IMR-90 (cell line): ENCODE results near the gene LLGL1. TPM values are rescaled to one million over a fixed set of nuclear protein-coding genes. Genes with fewer than 3 reads are reported as not detected.

Experiments
- ATAC-seq: fragments of 200-7000 bp; cut with Tn5 transposase; 2 replicates; pipeline ENCODE4 v1.9.1; 2020; ENCODE audit warnings: low read depth, mild to moderate bottlenecking, moderate library complexity
- BruUV-seq: library from RNA; stranded (reverse); fragments of 400-500 nt; replicated peaks from 2 replicates; lab custom pipeline; 2021; lab: Mats Ljungman, UMichigan
- CTCF ChIA-PET: fragments of 300-600 bp; formaldehyde crosslinking; extraction: SDS; loops from one replicate; lab custom pipeline; 2021; ENCODE audit warnings: antibody characterized with exemption; lab: Yijun Ruan, JAX
- POLR2A ChIA-PET: fragments of 300-600 bp; sonication (Branson Sonifier 250); formaldehyde crosslinking; loops from one replicate; lab custom pipeline; 2022; ENCODE audit warnings: antibody characterized with exemption; ENCODE audit not compliant: unreplicated experiment; lab: Charles Lee
- DNase-seq: peaks from one replicate; pipeline ENCODE4 v3.0.0; 2013
- H2AFZ ChIP-seq: replicated peaks from 2 replicates; pipeline ENCODE3; 2013; ENCODE audit warnings: low read length, mild to moderate bottlenecking; ENCODE audit not compliant: poor library complexity
- H2AK5ac ChIP-seq: 2 replicates; pipeline ENCODE4 v1.6.1; 2013; ENCODE audit warnings: low read depth, low read length, inconsistent platforms
- H2AK9ac ChIP-seq: replicated peaks from 2 replicates; pipeline ENCODE3; 2013; ENCODE audit warnings: mild to moderate bottlenecking, low read depth, low read length, moderate library complexity; ENCODE audit not compliant: poor library complexity
- H2BK120ac ChIP-seq: 2 replicates; pipeline ENCODE4 v1.6.1; 2013; ENCODE audit warnings: low read depth, low read length, inconsistent platforms
- H2BK15ac ChIP-seq: 3 replicates; pipeline ENCODE4 v1.6.1; 2013; ENCODE audit warnings: low read depth, low read length, inconsistent platforms
- H2BK20ac ChIP-seq: 2 replicates; pipeline ENCODE4 v1.6.1; 2013; ENCODE audit warnings: low read depth, mild to moderate bottlenecking, inconsistent platforms, low read length, moderate library complexity
- H2BK5ac ChIP-seq: 2 replicates; pipeline ENCODE4 v1.6.1; 2013; ENCODE audit warnings: mild to moderate bottlenecking, low read depth, low read length, inconsistent platforms; ENCODE audit not compliant: poor library complexity, severe bottlenecking
- H3K14ac ChIP-seq: replicated peaks from 2 replicates; pipeline ENCODE4 v1.6.1; 2013; ENCODE audit warnings: low read depth, low read length, inconsistent platforms
- H3K18ac ChIP-seq: 2 replicates; pipeline ENCODE4 v1.6.1; 2013; ENCODE audit warnings: low read depth, low read length, control low read depth
- H3K23ac ChIP-seq: 2 replicates; pipeline ENCODE4 v1.6.1; 2013; ENCODE audit warnings: low read depth, low read length, inconsistent platforms
- H3K27ac ChIP-seq: 2 replicates; pipeline ENCODE4 v1.5.1; 2013; ENCODE audit warnings: mild to moderate bottlenecking, control low read depth, low read length; ENCODE audit not compliant: insufficient read depth
- H3K27me3 ChIP-seq: 2 replicates; pipeline ENCODE4 v1.6.1; 2013; ENCODE audit warnings: low read length; ENCODE audit not compliant: control insufficient read depth, insufficient read depth
- H3K36me3 ChIP-seq: 2 replicates; pipeline ENCODE4 v1.6.1; 2013; ENCODE audit warnings: low read length, mixed read lengths; ENCODE audit not compliant: control insufficient read depth, insufficient read depth
- H3K4ac ChIP-seq: 2 replicates; pipeline ENCODE4 v1.6.1; 2013; ENCODE audit warnings: low read depth, low read length, inconsistent platforms
- H3K4me1 ChIP-seq: 2 replicates; pipeline ENCODE4 v1.6.1; 2013; ENCODE audit warnings: low read length, mixed read lengths; ENCODE audit not compliant: control insufficient read depth, insufficient read depth
- H3K4me2 ChIP-seq: 2 replicates; pipeline ENCODE4 v1.6.1; 2013; ENCODE audit warnings: low read depth, mild to moderate bottlenecking, control low read depth, low read length, moderate library complexity
- H3K4me3 ChIP-seq: 2 replicates; pipeline ENCODE4 v1.5.1; 2013; ENCODE audit warnings: low read depth, mild to moderate bottlenecking, control low read depth, low read length, moderate library complexity; ENCODE audit not compliant: insufficient read depth
- H3K56ac ChIP-seq: 2 replicates; pipeline ENCODE4 v1.6.1; 2013; ENCODE audit warnings: low read length, inconsistent platforms; ENCODE audit not compliant: insufficient read depth; ENCODE audit errors: extremely low read depth
- H3K79me1 ChIP-seq, 2 experiments: 2 replicates each; pipeline ENCODE4 v1.6.1; 2013; ENCODE audit warnings: low read length in 2 of 2, inconsistent platforms in 1 of 2, low read depth in 1 of 2
- H3K9ac ChIP-seq: 2 replicates; pipeline ENCODE4 v1.6.1; 2013; ENCODE audit warnings: low read depth, low read length, control low read depth
- H3K9me1 ChIP-seq: 2 replicates; pipeline ENCODE4 v1.6.1; 2013; ENCODE audit warnings: low read length, inconsistent platforms; ENCODE audit not compliant: insufficient read depth
- H3K9me3 ChIP-seq: 2 replicates; pipeline ENCODE4 v1.6.1; 2013; ENCODE audit warnings: low read length; ENCODE audit not compliant: control insufficient read depth, insufficient read depth
- H4K20me1 ChIP-seq: 2 replicates; pipeline ENCODE4 v1.6.1; 2013; ENCODE audit warnings: low read length, inconsistent platforms; ENCODE audit not compliant: insufficient read depth
- H4K5ac ChIP-seq: 2 replicates; pipeline ENCODE4 v1.6.1; 2013; ENCODE audit warnings: mild to moderate bottlenecking, low read depth, low read length, control low read depth
- H4K8ac ChIP-seq, 2 experiments: 2 replicates each; pipeline ENCODE4 v1.6.1; 2013; ENCODE audit warnings: low read depth in 2 of 2, low read length in 2 of 2, control low read depth in 1 of 2, inconsistent platforms in 1 of 2
- H4K91ac ChIP-seq: 2 replicates; pipeline ENCODE4 v1.6.1; 2013; ENCODE audit warnings: low read depth, low read length, inconsistent platforms; ENCODE audit not compliant: insufficient read depth
- CHD1 ChIP-seq: IDR thresholded peaks from 2 replicates; pipeline ENCODE4 v1.6.1; 2012; ENCODE audit warnings: low read depth, low read length, improper control_type of control experiment
- MAFK ChIP-seq: IDR thresholded peaks from 2 replicates; pipeline ENCODE4 v1.6.1; 2012; ENCODE audit warnings: low read depth, low read length, improper control_type of control experiment
- MAZ ChIP-seq: IDR thresholded peaks from 2 replicates; pipeline ENCODE4 v1.6.1; 2012; ENCODE audit warnings: low read depth, mild to moderate bottlenecking, low read length, improper control_type of control experiment, moderate library complexity, borderline replicate concordance
- POLR2A ChIP-seq: IDR thresholded peaks from 2 replicates; pipeline ENCODE4 v1.6.1; 2012; ENCODE audit warnings: mild to moderate bottlenecking, low read depth, low read length
- RAD21 ChIP-seq: IDR thresholded peaks from 2 replicates; pipeline ENCODE4 v1.6.1; 2012; ENCODE audit warnings: low read length, improper control_type of control experiment
- RCOR1 ChIP-seq: IDR thresholded peaks from 2 replicates; pipeline ENCODE4 v1.6.1; 2012; ENCODE audit warnings: mild to moderate bottlenecking, low read length, improper control_type of control experiment; ENCODE audit not compliant: insufficient replicate concordance
- RFX5 ChIP-seq: IDR thresholded peaks from 2 replicates; pipeline ENCODE4 v1.8.0; 2012; ENCODE audit warnings: low read depth, mild to moderate bottlenecking, low read length, moderate library complexity
- WGBS, 2 experiments: methylation state at CpG; one replicate each; pipeline versions ENCODE4 v1.1.5 to v1.1.7; 2013; ENCODE audit warnings: missing lambda C conversion rate in 2 of 2; ENCODE audit not compliant: insufficient read length in 1 of 2; ENCODE audit errors: extremely low coverage in 2 of 2; 5-methylcytosine and 5-hydroxymethylcytosine counted together
- dilution Hi-C: fragments of 300-500 bp; cut with HindIII; formaldehyde crosslinking; loops from one replicate; pipeline ENCODE4 v1.14.3; 2018; ENCODE audit warnings: low sequenced_read_pairs; ENCODE audit not compliant: unreplicated experiment
- in situ Hi-C: fragments of 300-500 bp; cut with MboI; formaldehyde crosslinking; loops from 3 replicates; pipeline ENCODE4 v1.14.3; 2019; ENCODE audit warnings: low sequenced_read_pairs, inconsistent platforms, mixed read lengths
- intact Hi-C: fragments of 100-400 bp; cut with micrococcal nuclease; formaldehyde crosslinking; loops from 2 replicates; pipeline ENCODE4 v1.10.0; 2022
- polyA plus RNA-seq, 3 experiments: library from polyadenylated mRNA; depleted of rRNA; stranded (reverse); fragments of >200 nt; gene quantifications; 2 replicates each; pipeline ENCODE4 v1.2.3, GENCODE V29; 2012; ENCODE audit warnings: low replicate concordance in 1 of 3
- total RNA-seq: library from RNA; depleted of rRNA; stranded (reverse); fragments of >200 nt; gene quantifications from 2 replicates; pipeline ENCODE4 v1.2.3, GENCODE V29; 2012
- TF ChIP-seq, protein P1 (sequence below): conservative IDR thresholded peaks from 2 replicates; pipeline ENCODE4 v1.5.1; 2012; ENCODE audit warnings: mild to moderate bottlenecking, low read depth, low read length, improper control_type of control experiment

The LLGL1 gene
- total and polyA plus RNA-seq, 2 of the 4 experiments (the other 2 are of a cell fraction) = 40.1 to 52.9 TPM

DNA sequence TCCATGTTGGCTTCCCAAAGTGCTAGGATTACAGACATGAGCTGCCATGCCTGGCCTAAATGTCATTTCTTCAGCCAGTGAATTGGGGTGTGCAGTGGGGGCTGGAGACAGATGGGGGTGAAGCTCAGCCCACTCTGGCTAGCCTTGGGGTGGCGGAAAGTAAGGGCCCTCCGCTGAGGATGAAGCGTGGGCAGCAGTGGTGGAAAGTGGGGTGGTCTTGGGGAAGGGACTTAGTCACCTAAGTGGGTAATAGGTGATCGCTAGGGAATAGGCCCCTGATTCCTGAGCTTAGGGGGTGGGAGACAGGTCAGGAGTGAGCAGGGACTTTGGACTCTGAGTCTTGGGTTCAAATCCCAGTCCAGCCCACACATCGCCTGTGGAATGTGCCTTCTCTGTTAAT is 2.2 kb downstream of the LLGL1 start:
- Histone ChIP-seq H4K91ac (no peak overlapping the region), H3K36me3 (peaks cover 7% of the 10 kb centered on the region; the same call in 1 of the 2 replicates), H4K8ac (no peak overlapping the region), H3K56ac (no peak overlapping the region), H2BK120ac (no peak overlapping the region), H2AK5ac (no peak overlapping the region), H3K4me3 (no peak overlapping the region), H2AK9ac (no peak overlapping the region), H3K14ac (no peak overlapping the region), H3K79me1 (peaks cover 16 to 71% of the 10 kb centered on the region in 2 experiments), H3K27ac (no peak overlapping the region), H3K9me1 (peaks cover 14% of the 10 kb centered on the region), H3K4me2 (no peak overlapping the region), H3K27me3 (no peaks in the 10 kb centered on the region), H3K23ac (0 out of 2 replicates have a peak overlapping the region, but pooled peaks have one; percentile 15), H2BK20ac (no peak overlapping the region), H4K20me1 (peaks cover 57% of the 10 kb centered on the region), H2BK15ac (no peak overlapping the region), H3K9ac (no peak overlapping the region), H3K4ac (no peak overlapping the region), H3K18ac (no peak overlapping the region), H2BK5ac (no peak overlapping the region), H3K9me3 (no peaks in the 10 kb centered on the region), H4K5ac (no peak overlapping the region), H3K4me1 (peaks cover 18% of the 10 kb centered on the region), H2AFZ (no peak overlapping the region)
- dilution Hi-C loops (no loop called here), intact Hi-C loops (no loop called here), in situ Hi-C loops (no loop called here)
- TF ChIP-seq CHD1 (no peak), RAD21 (no peak), RFX5 (no peak), RCOR1 (no peak), MAZ (no peak), POLR2A (no peak), MAFK (no peak)
- TF ChIP-seq, protein P1, sequence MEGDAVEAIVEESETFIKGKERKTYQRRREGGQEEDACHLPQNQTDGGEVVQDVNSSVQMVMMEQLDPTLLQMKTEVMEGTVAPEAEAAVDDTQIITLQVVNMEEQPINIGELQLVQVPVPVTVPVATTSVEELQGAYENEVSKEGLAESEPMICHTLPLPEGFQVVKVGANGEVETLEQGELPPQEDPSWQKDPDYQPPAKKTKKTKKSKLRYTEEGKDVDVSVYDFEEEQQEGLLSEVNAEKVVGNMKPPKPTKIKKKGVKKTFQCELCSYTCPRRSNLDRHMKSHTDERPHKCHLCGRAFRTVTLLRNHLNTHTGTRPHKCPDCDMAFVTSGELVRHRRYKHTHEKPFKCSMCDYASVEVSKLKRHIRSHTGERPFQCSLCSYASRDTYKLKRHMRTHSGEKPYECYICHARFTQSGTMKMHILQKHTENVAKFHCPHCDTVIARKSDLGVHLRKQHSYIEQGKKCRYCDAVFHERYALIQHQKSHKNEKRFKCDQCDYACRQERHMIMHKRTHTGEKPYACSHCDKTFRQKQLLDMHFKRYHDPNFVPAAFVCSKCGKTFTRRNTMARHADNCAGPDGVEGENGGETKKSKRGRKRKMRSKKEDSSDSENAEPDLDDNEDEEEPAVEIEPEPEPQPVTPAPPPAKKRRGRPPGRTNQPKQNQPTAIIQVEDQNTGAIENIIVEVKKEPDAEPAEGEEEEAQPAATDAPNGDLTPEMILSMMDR = no peak
- WGBS, 2 experiments = 91% methylated on average over 4 of the region's 5 CpGs; no CpG with 5 or more reads in 1 of the 2 experiments
- ChIA-PET POLR2A (no interaction called here), CTCF (no interaction called here)
- DNase-seq = no peak
- no TSS peak for BruUV-seq
- no peak for ATAC-seq
